Mammary epithelial cell (primary cell): ENCODE measurements around the gene KIF21B.

Source experiments
- EZH2 ChIP-seq: IDR thresholded peaks from 2 replicates; pipeline ENCODE4 v1.6.1; 2012; ENCODE audit warnings: low read length, inconsistent platforms, borderline replicate concordance
- TF ChIP-seq, protein P1 (sequence below), 2 donors: IDR thresholded peaks in 1 of 2; conservative IDR thresholded peaks in 1 of 2; 2 replicates each; pipeline ENCODE4 v1.5.1; 2011 to 2012; ENCODE audit warnings: inconsistent platforms in 2 of 2, low read length in 2 of 2, mild to moderate bottlenecking in 2 of 2, control low read depth in 1 of 2, low read depth in 1 of 2; ENCODE audit not compliant: insufficient read depth in 1 of 2; ENCODE audit errors: extremely low read depth in 1 of 2

GRCh38 chr1:201022820-201023516 is 546 bp downstream of the KIF21B start:
- TF ChIP-seq, protein P1, sequence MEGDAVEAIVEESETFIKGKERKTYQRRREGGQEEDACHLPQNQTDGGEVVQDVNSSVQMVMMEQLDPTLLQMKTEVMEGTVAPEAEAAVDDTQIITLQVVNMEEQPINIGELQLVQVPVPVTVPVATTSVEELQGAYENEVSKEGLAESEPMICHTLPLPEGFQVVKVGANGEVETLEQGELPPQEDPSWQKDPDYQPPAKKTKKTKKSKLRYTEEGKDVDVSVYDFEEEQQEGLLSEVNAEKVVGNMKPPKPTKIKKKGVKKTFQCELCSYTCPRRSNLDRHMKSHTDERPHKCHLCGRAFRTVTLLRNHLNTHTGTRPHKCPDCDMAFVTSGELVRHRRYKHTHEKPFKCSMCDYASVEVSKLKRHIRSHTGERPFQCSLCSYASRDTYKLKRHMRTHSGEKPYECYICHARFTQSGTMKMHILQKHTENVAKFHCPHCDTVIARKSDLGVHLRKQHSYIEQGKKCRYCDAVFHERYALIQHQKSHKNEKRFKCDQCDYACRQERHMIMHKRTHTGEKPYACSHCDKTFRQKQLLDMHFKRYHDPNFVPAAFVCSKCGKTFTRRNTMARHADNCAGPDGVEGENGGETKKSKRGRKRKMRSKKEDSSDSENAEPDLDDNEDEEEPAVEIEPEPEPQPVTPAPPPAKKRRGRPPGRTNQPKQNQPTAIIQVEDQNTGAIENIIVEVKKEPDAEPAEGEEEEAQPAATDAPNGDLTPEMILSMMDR (conservative IDR thresholded peaks at IDR 0.05 in 1 of 2, IDR thresholded peaks at IDR 0.05 in 1 of 2; ENCODE audit: extremely low read depth in 1 of 2, insufficient read depth in 1 of 2, low read depth in 1 of 2, low read length in 2 of 2) = no peak
- peak; percentile 70 for TF ChIP-seq EZH2
